Measurements from ENCODE around the gene OR4D9.
"Not testable (repeated sequence)": the region's sequence is repeated elsewhere in the genome, so short reads cannot be mapped to it uniquely, and the experiment has no call there.

OR4D9 gene

GRCh38 chr11:59510941-59511589 is at the start of gene OR4D9:
OR4D9 (plus strand) TSS chr11:59511539; CDS start chr11:59514913, 3,374 bp downstream.
- no peak for DNase-seq (ENCODE audit: low read depth)

- no peak for DNase-seq (ENCODE audit: low read depth)
Measured at GRCh38 chr11:59463190-59463641, 48.1 kb upstream of the OR4D9 start.

DNA sequence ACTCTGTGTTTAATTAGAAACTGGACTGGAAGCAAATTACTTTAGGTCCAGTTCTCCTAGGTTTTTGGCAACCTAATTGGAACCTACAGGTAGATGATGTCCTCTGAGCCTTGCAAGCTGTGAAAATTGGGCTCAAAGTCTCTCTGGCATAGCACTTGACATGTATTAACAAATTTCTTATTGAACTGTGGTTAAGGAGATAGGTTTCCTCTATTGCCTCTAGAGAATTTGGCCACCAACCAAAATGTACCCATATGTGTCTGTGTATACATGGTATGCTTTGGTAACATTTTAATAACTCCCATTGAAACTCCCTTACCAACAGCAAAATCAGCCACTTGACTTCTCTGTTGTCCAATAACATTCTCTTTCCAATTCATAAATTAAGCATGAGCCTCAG is 38.3 kb upstream of the OR4D9 start, which contains the start of gene OR4D10:
Gene OR4D10, plus strand, starts transcription at position 301 of the 400 bp plus-strand sequence. CDS start 4,115 bp downstream, outside the sequence.
- DNase-seq (ENCODE audit: low read depth), result no peak

- no peak for DNase-seq (ENCODE audit: low read depth)
Measured at GRCh38 chr11:59475176-59475575, 36.2 kb upstream of the OR4D9 start.

DNA sequence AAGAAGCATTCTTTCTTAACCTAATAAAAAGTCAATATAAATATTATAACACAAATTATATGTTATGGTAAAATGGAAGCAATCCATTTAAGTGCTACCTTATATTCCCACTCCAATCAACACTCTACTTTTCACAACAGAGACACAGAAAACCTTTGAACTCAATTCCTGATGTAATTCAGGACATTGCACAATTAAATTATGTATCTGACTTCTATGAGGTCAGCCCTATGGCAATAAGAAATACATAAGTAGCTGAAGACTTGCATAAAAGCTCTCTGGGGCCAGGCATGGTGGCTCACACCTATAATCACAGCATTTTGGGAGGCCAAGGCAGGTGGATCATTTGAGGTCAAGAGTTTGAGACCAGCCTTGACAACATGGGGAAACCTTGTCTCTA is 31.4 kb upstream of the OR4D9 start:
- DNase-seq (ENCODE audit: low read depth), result no peak

DNA sequence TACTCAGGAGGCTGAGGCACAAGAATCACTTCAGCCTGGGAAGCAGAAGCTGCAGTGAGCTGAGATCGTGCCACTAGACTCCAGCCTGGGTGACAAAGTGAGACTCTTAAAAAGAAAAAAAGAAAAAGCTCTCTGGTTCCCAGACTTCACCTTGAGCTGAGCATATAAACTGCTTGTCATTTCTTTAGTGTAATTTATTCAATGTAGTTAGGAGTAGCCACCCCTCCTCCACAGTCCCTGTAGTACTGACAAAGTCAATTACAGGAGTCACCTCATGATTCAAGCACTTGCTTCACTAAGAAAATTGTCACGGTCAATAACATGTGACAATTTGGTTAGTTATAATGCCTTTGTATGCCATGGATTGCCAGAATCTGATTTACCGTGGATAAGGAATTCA is 31.0 kb upstream of the OR4D9 start:
- no peak for DNase-seq (ENCODE audit: low read depth)

- DNase-seq (ENCODE audit: low read depth), result no peak
Measured at GRCh38 chr11:59501931-59502330, 9.4 kb upstream of the OR4D9 start.

GRCh38 chr11:59503276-59503675 is 8.1 kb upstream of the OR4D9 start, which contains the start of gene OR4D11:
OR4D11 (plus strand) TSS chr11:59503576; CDS start chr11:59503576, 0 bp downstream.
- no peak for DNase-seq (ENCODE audit: low read depth)

DNA sequence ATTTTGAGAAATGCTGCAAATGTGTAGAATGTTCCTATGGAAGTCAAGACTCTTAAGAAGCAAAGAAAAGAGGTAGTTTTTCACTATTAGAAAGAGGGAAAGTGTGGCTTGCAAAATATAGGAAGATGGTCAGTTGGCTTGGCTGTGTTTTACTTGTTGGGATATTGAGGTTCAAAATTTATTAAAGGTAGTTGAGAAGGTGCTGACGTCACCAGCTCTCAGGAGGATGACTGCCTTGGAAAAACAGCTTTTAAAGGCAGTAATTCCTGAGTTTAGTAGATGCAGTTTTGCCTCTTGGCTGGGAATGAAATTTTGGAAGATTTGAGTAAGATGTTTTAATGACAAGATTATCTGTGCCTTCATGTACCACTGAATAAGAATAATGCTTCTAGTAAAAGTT is 336 bp downstream of the OR4D9 start:
- no peak for DNase-seq (ENCODE audit: low read depth)

DNA sequence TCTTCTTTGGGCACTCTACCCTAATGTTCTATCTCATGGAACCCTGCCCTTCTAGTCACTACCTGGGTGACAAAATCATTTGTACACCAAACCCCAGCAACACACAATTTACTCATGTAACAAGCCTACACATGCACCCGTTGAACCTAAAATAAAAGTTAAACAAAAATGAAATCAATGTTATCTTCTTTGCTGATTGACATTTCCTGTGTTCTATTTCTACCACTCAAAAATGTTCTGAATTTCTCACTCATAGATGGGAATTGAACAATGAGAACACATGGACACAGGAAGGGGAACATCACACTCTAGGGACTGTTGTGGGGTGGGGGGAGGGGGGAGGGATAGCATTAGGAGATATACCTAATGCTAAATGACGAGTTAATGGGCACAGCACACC is 8.8 kb downstream of the OR4D9 start:
- not testable (repeated sequence) for DNase-seq (ENCODE audit: low read depth)

GRCh38 chr11:59520741-59521140 is 9.4 kb downstream of the OR4D9 start:
- DNase-seq (ENCODE audit: low read depth), result no peak

DNA sequence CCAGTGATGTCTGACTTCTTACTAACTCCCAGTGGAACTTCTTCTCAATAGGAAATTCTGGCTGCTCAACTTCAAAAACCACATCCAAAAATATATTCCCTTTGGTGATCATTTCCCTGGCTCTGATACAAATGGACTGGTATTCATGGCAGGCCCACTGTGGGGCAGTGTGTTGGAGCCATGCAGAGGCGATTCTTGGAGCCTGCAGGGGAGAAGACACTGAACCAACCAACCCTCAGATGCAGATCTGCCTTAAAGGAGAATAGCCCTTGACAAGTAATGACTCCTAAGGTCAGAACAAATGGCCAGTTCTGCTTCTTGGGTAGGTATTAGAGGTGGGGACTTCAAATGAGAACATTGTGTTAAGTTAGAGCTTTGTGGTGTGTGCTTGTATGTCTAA is 12.2 kb downstream of the OR4D9 start:
- no peak for DNase-seq (ENCODE audit: low read depth)

DNA sequence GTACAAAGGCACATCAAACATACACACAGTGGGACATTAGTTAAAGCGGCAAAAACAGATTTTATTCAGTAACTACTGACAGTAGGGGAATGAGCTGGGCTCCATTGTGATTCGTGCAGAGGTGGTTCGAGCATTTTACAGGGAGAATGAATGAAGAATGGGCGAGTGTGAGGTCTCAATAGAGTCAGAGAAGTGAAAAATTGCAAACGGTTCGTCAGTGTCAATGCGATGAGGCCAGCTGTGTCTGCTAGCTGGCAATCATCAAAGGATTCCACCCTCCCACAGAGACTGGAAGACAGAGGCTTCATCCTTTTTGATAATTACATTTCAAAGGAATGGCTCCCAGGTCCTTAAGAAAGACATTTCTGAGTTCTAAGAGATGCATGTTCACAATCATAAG is 17.4 kb downstream of the OR4D9 start:
- no peak for DNase-seq (ENCODE audit: low read depth)

GRCh38 chr11:59532620-59533019 is 21.3 kb downstream of the OR4D9 start:
- no peak for DNase-seq (ENCODE audit: low read depth)

GRCh38 chr11:59534676-59535075 is 23.3 kb downstream of the OR4D9 start:
- no peak for DNase-seq (ENCODE audit: low read depth)

GRCh38 chr11:59542142-59542810 is 30.9 kb downstream of the OR4D9 start:
- DNase-seq (ENCODE audit: low read depth), result no peak

DNA sequence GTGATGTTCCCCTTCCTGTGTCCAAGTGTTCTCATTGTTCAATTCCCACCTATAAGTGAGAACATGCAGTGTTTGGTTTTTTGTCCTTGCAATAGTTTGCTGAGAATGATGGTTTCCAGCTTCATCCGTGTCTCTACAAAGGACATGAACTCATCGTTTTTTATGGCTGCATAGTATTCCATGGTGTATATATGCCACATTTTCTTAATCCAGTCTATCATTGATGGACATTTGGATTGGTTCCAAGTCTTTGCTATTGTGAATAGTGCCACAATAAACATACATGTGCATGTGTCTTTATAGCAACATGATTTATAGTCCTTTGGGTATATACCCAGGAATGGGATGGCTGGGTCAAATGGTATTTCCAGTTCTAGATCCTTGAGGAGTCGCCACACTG is 32.4 kb downstream of the OR4D9 start:
- DNase-seq (ENCODE audit: low read depth), result not testable (repeated sequence)

- no peak for DNase-seq (ENCODE audit: low read depth)
Measured at GRCh38 chr11:59544869-59545178, 33.5 kb downstream of the OR4D9 start.

DNA sequence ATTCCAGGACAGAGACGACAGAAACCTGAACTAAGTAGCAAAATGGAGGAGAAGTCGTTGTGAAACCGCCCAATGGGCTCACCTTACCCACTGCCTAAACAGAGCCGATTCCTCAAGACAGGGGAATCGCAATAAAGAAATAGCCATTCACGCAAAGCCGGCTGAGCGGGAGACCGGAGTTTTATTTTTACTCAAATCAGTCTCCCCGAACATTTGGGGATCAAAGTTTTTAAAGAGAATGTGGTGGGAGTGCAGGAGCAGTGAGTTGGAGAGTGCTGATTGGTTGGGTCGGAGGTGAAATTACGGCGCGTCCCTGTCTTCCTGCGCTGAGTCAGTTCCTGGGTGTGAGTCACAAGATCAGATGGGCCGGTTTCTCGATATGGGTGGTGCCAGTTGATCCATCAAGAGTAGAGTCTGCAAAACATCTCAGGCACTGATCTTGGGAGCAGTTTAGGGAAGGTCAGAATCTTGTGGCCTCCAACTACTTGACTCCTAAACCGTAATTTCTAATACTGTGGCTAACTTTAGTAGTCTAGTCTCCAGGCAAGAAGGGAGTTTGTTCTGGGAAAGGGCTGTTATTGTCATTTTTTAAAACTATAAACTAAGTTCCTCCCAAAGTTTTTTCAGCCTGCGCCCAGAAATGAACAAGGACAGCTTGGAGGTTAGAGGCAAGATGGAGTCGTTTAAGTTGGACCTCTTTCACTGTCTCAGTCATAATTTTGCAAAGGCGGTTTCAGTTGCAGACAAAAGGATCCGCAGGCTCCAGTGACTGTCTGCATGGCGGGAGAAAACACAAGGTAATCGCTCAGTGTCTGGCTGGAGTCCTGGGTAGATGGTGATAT is 34.1 kb downstream of the OR4D9 start:
- DNase-seq (ENCODE audit: low read depth), result peak; percentile 63

DNA sequence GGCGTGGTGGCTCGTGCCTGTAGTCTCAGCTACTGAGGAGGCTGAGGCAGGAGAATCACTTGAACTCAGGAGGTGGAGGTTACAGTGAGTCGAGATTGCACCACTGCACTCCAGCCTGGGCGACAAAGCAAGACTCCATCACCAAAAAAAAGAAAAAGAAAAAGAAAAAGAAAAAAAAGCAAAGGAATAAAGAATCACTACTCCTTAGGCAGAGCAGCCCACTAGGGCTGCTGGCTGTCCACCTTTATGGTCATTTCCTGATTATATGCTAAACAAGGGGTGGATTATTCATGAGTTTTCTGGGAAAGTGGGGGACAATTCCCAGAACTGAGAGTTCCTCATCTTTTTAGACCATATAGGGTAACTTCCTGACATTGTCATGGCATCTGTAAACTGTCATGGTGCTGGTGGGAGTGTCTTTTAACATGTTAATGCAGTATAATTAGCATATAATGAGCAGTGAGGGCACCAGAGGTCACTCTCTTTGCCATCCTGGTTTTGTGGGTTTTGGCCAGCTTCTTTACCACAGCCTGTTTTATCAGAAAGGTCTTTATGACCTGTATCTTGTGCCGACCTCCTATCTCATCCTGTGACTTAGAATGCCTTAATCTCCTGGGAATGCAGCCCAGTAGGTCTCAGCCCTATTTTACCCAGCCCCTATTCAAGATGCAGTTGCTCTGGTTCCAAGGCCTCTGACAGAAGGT is 36.4 kb downstream of the OR4D9 start:
- DNase-seq (ENCODE audit: low read depth), result not testable (repeated sequence)

DNA sequence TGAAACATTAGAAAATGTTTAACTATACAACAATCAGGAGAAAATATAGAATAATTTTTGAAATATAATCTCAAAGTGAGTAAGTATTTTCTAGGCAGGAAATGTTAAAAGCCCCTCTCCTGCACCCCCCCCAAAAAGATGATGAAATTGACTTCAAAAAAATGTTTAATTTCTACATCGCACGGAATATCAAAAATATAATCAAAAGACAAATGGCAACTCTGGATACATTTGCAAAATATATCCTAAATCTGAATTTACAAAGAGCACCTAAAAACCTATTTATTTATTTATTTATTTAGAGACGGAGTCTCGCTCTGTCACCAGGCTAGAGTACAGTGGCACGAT is 36.9 kb downstream of the OR4D9 start:
- DNase-seq (ENCODE audit: low read depth), result no peak

- no peak for DNase-seq (ENCODE audit: low read depth)
Measured at GRCh38 chr11:59550368-59550841, 39.1 kb downstream of the OR4D9 start.

All from non-pigmented ciliary epithelial cell (primary cell).